ENCODE data around the gene NDOR1.

Gene NDOR1

DNA sequence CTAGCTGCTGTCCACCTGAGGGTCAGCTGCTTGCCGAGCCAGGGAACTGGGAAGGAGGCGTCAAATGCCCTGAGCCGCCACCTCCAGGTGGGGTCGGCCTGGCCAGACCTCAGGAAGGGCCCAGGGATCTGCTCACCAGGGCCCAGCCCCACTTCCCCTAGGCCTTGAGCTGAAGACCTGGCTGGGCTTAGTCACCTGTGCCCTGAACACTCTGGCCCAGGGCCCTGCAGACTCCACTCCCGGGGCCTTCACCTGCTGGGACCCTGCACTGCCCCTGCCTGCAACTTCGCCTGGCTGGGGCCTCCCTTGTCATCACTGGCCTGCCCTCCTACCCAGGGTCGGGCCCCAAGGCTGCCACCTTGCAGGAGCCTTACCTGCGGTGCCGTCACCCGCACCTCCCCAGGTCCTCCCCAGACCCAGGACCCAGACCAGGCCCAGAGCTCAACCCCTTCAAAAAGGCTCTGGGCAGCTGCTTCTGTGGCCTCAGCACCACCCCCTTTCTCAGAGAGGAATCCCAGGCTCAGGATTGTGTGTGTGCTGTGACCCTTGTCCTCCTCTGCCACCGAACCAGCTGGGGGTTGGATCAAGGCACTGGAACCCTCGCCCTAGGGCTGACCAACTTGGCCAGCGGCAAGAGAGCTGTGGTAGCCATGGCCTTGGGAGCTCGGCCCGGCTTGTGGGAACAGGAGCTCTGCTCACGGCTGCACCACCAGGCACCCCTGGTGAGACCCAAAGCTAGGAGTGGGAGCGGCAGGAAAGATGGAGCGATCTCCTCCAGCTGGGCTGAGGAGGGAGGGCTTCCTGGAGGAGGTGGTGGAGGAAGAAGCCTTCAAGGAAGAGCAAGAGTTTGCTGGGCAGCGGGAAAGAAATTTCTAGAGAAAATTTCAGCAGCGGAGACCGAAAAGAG is 48.5 kb downstream of the NDOR1 start:
- 96% methylated on average over 20 of the region's 21 CpGs for WGBS (ENCODE audit: insufficient coverage)
- Histone ChIP-seq H3K4me1 (ENCODE audit: control extremely low read depth in 1 of 4, control insufficient read depth in 4 of 4, insufficient read depth in 4 of 4, low read length in 3 of 4) (peaks cover 0 to 27% (median 25%) of the 10 kb centered on the region in 4 experiments), H3K4me3 (ENCODE audit: control insufficient read depth in 1 of 7, extremely low read depth in 1 of 7, insufficient read depth in 4 of 7, low read depth in 2 of 7, low read length in 6 of 7) (peak overlapping the region in 6 of 7 experiments; percentile 82 to 94 (median 89)), H3K9me3 (ENCODE audit: control extremely low read depth in 1 of 5, control insufficient read depth in 4 of 5, insufficient read depth in 2 of 5, low read depth in 1 of 5, low read length in 4 of 5) (no peaks in the 10 kb centered on the region), H3K36me3 (ENCODE audit: control insufficient read depth in 4 of 4, insufficient read depth in 4 of 4, low read length in 3 of 4) (peaks cover 0 to 13% (median 12%) of the 10 kb centered on the region in 4 experiments), H3K27me3 (replicated peaks in 2 of 5; ENCODE audit: control insufficient read depth in 4 of 5, insufficient read depth in 5 of 5, low read length in 4 of 5) (no peaks in the 10 kb centered on the region), H3K27ac (ENCODE audit: insufficient read depth in 1 of 2, low read depth in 1 of 2, low read length in 2 of 2, poor library complexity in 1 of 2, severe bottlenecking in 2 of 2) (peak overlapping the region in 1 of 2 experiments; percentile 68)
- DNase-seq = no peak
- CTCF ChIA-PET = interaction anchor here (1.0 to 2.5 kb wide), 4 partner anchors 9 to 12 kb away, joined by 3 to 10 read pairs (median 6); no protein-coding TSS in a partner anchor
- POLR2A ChIA-PET = interaction anchor here (2.5 to 2.7 kb wide), 2 partner anchors 9 to 14 kb away, joined by 8 to 14 read pairs; partner anchors contain the start of gene TUBB4B

DNA sequence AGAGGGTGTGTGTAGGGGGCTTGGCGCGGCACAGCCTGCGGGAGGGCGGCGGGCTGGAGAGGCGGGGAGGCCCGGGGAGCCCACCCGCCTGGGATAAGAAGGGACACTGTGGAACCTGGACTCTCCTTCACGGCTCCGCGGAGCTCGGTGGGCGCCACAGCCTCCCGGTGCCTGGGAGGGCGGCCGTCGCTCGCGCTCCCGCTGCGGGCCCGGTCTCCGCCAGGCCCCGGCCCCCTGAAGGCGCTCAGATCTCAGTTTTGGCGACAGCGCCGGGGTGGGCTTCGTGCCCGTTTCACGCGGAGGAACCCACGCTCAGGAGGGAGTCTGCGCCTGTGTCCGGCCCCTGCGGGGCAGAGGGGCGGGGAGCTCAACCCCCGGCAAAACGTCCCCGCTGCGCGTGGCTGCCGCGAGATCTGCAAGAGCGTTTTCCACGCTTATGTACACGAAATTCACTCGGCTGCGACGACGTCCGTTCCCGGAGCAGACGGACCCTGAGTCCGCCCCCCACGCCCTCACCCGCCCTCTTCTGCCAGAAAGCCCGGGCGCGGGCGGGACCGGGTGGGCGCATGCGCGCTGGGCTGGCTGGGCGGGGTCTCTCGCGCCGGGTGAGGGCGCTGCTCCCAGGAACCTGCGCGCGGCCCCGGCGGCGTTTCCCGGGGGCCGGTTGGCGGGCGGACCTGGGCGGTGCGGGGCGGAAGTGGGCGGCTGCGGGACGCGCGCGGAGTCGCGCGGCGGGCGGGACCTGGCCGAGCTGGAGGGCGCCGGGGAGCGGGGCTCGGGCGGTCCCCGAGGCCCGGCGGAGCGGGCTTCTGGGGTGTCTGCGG is 49.3 kb downstream of the NDOR1 start, which contains the start of gene NELFB:
Gene NELFB (plus strand): TSS at position 704 of the 824 bp plus-strand sequence.
- H3K9me3 ChIP-seq (ENCODE audit: control extremely low read depth in 1 of 5, control insufficient read depth in 4 of 5, insufficient read depth in 2 of 5, low read depth in 1 of 5, low read length in 4 of 5) = no peaks in the 10 kb centered on the region
- H3K27ac ChIP-seq (ENCODE audit: insufficient read depth in 1 of 2, low read depth in 1 of 2, low read length in 2 of 2, poor library complexity in 1 of 2, severe bottlenecking in 2 of 2) = peak within 1 kb of the TSS; percentile 15 to 76
- no peaks in the 10 kb centered on the region for H3K27me3 ChIP-seq (replicated peaks in 2 of 5; ENCODE audit: control insufficient read depth in 4 of 5, insufficient read depth in 5 of 5, low read length in 4 of 5)
- peak within 1 kb of the TSS; percentile 72 to 94 (median 88) for H3K4me3 ChIP-seq (ENCODE audit: control insufficient read depth in 1 of 7, extremely low read depth in 1 of 7, insufficient read depth in 4 of 7, low read depth in 2 of 7, low read length in 6 of 7)
- ChIA-PET CTCF (interaction anchor here (1.2 to 3.1 kb wide), 4 partner anchors 10 to 12 kb away, joined by 3 to 12 read pairs (median 9); no protein-coding TSS in a partner anchor), POLR2A (interaction anchor here (1.8 to 2.7 kb wide), 3 partner anchors 10 to 15 kb away, joined by 6 to 14 read pairs (median 8); partner anchors contain the start of gene TUBB4B)
- WGBS (ENCODE audit: insufficient coverage) = 4% methylated on average over 89 of the region's 105 CpGs
- H3K4me1 ChIP-seq (ENCODE audit: control extremely low read depth in 1 of 4, control insufficient read depth in 4 of 4, insufficient read depth in 4 of 4, low read length in 3 of 4) = peaks cover 0 to 27% (median 25%) of the 10 kb centered on the region in 4 experiments
- peak; percentile 81 to 84 (median 83) for DNase-seq
- H3K36me3 ChIP-seq (ENCODE audit: control insufficient read depth in 4 of 4, insufficient read depth in 4 of 4, low read length in 3 of 4) = peaks cover 3 to 17% (median 14%) of the 10 kb centered on the region in 4 experiments

DNA sequence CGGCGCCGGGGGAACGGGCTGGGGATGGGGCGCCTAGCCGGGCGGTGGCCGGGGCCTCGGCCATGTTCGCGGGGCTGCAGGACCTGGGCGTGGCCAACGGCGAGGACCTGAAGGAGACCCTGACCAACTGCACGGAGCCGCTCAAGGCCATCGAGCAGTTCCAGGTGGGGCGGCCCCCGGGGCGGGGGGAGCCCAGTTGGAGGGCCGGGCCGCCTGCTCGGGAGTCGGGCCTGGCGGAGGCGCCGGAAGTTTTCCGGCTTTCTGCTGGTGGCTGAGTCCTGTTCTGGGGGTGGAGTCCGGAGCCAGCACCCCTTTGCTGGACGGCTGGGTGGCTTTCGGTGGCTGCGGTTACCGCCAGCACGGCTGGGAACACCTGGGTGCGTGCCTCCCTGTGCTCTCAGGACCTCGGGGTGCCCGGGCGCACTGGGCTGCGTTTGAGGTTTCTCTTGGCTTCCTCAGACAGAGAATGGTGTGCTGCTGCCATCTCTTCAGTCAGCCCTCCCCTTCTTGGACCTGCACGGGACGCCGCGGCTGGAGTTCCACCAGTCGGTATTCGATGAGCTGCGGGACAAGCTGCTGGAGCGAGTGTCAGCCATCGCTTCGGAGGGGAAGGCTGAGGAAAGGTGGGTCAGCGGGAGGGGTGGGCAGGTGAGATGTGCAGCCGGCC is 50.1 kb downstream of the NDOR1 start:
- Histone ChIP-seq H3K27ac (ENCODE audit: insufficient read depth in 1 of 2, low read depth in 1 of 2, low read length in 2 of 2, poor library complexity in 1 of 2, severe bottlenecking in 2 of 2) (peak overlapping the region; percentile 15 to 76), H3K4me3 (ENCODE audit: control insufficient read depth in 1 of 7, extremely low read depth in 1 of 7, insufficient read depth in 4 of 7, low read depth in 2 of 7, low read length in 6 of 7) (peak overlapping the region; percentile 72 to 94 (median 88)), H3K4me1 (ENCODE audit: control extremely low read depth in 1 of 4, control insufficient read depth in 4 of 4, insufficient read depth in 4 of 4, low read length in 3 of 4) (peaks cover 0 to 27% (median 25%) of the 10 kb centered on the region in 4 experiments), H3K27me3 (replicated peaks in 2 of 5; ENCODE audit: control insufficient read depth in 4 of 5, insufficient read depth in 5 of 5, low read length in 4 of 5) (no peaks in the 10 kb centered on the region), H3K36me3 (ENCODE audit: control insufficient read depth in 4 of 4, insufficient read depth in 4 of 4, low read length in 3 of 4) (peaks cover 3 to 17% (median 14%) of the 10 kb centered on the region in 4 experiments), H3K9me3 (ENCODE audit: control extremely low read depth in 1 of 5, control insufficient read depth in 4 of 5, insufficient read depth in 2 of 5, low read depth in 1 of 5, low read length in 4 of 5) (no peaks in the 10 kb centered on the region)
- POLR2A ChIA-PET = interaction anchor here (1.8 to 2.7 kb wide), 3 partner anchors 11 to 15 kb away, joined by 6 to 14 read pairs (median 8); partner anchors contain the start of gene TUBB4B
- DNase-seq = peak in 1 of 3 donors; percentile 40
- 2% methylated on average over 43 of the region's 51 CpGs for WGBS (ENCODE audit: insufficient coverage)
- CTCF ChIA-PET = interaction anchor here (1.1 to 3.1 kb wide), 6 partner anchors 11 to 28 kb away, joined by 3 to 12 read pairs (median 6); partner anchors contain the start of gene RNF224

DNA sequence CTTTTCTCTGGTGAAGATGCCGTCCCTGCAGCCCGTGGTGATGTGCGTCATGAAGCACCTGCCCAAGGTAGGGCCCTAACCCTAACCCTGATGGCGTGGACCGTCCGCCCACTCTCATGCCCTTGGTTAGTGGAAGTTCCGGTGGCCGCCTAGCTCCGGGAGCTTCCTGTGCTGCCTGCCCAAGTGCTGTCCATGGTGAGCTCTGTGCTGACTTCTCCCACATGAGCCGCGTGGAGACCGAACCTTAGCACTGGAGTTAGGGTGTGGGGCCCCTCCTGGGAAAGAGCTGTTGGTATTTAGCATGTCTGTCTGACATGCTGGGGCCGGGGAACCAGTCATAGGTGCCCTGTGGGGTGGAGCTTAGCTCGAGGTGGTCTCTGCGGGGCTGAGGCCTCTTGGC is 50.9 kb downstream of the NDOR1 start:
- CTCF ChIA-PET = interaction anchor here (0.8 to 3.1 kb wide), 6 partner anchors 10 to 29 kb away, joined by 3 to 12 read pairs (median 4); partner anchors contain the start of gene RNF224
- Histone ChIP-seq H3K4me1 (ENCODE audit: control extremely low read depth in 1 of 4, control insufficient read depth in 4 of 4, insufficient read depth in 4 of 4, low read length in 3 of 4) (peaks cover 0 to 27% (median 25%) of the 10 kb centered on the region in 4 experiments), H3K9me3 (ENCODE audit: control extremely low read depth in 1 of 5, control insufficient read depth in 4 of 5, insufficient read depth in 2 of 5, low read depth in 1 of 5, low read length in 4 of 5) (no peaks in the 10 kb centered on the region), H3K27me3 (replicated peaks in 2 of 5; ENCODE audit: control insufficient read depth in 4 of 5, insufficient read depth in 5 of 5, low read length in 4 of 5) (no peaks in the 10 kb centered on the region), H3K4me3 (ENCODE audit: control insufficient read depth in 1 of 7, extremely low read depth in 1 of 7, insufficient read depth in 4 of 7, low read depth in 2 of 7, low read length in 6 of 7) (peak overlapping the region in 6 of 7 experiments; percentile 72 to 94 (median 89)), H3K27ac (ENCODE audit: insufficient read depth in 1 of 2, low read depth in 1 of 2, low read length in 2 of 2, poor library complexity in 1 of 2, severe bottlenecking in 2 of 2) (peak overlapping the region in 1 of 2 experiments; percentile 76), H3K36me3 (ENCODE audit: control insufficient read depth in 4 of 4, insufficient read depth in 4 of 4, low read length in 3 of 4) (peaks cover 3 to 17% (median 14%) of the 10 kb centered on the region in 4 experiments)
- POLR2A ChIA-PET = interaction anchor here (0.9 to 1.8 kb wide), 2 partner anchors 14 to 15 kb away, joined by 4 to 6 read pairs; partner anchors contain the start of gene TUBB4B
- DNase-seq = no peak
- 91% methylated on average over 15 of the region's 15 CpGs for WGBS (ENCODE audit: insufficient coverage)

DNA sequence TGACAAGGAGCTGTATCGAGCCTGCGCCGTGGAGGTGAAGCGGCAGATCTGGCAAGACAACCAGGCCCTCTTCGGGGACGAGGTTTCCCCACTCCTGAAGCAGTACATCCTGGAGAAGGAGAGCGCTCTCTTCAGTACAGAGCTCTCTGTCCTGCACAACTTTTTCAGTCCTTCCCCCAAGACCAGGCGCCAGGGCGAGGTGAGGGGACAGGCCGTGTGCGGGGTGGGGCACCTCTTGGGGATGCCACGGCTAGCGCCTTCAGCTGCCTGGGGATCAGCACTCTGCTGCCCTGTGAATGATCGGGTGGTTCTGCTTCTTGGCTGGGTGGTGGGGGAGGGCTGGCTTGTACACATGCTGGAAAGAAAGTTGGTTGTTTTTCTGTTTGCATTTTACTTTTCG is 51.4 kb downstream of the NDOR1 start:
- H3K27ac ChIP-seq (ENCODE audit: insufficient read depth in 1 of 2, low read depth in 1 of 2, low read length in 2 of 2, poor library complexity in 1 of 2, severe bottlenecking in 2 of 2) = no peak overlapping the region
- 93% methylated on average over 7 of the region's 15 CpGs for WGBS (ENCODE audit: insufficient coverage)

More for the DNA sequence above, 51.4 kb downstream of the NDOR1 start:
- DNase-seq = no peak
- Histone ChIP-seq H3K4me3 (ENCODE audit: control insufficient read depth in 1 of 7, extremely low read depth in 1 of 7, insufficient read depth in 4 of 7, low read depth in 2 of 7, low read length in 6 of 7) (peak overlapping the region in 2 of 7 experiments; percentile 16 to 90), H3K27me3 (replicated peaks in 2 of 5; ENCODE audit: control insufficient read depth in 4 of 5, insufficient read depth in 5 of 5, low read length in 4 of 5) (no peaks in the 10 kb centered on the region), H3K4me1 (ENCODE audit: control extremely low read depth in 1 of 4, control insufficient read depth in 4 of 4, insufficient read depth in 4 of 4, low read length in 3 of 4) (peaks cover 0 to 27% (median 25%) of the 10 kb centered on the region in 4 experiments), H3K9me3 (ENCODE audit: control extremely low read depth in 1 of 5, control insufficient read depth in 4 of 5, insufficient read depth in 2 of 5, low read depth in 1 of 5, low read length in 4 of 5) (no peaks in the 10 kb centered on the region), H3K36me3 (ENCODE audit: control insufficient read depth in 4 of 4, insufficient read depth in 4 of 4, low read length in 3 of 4) (peaks cover 3 to 20% (median 14%) of the 10 kb centered on the region in 4 experiments)
- ChIA-PET POLR2A (interaction anchor here (0.9 kb wide), 1 partner anchor 16 kb away, joined by 4 read pairs; the partner anchor contains the start of gene TUBB4B), CTCF (interaction anchor here (0.8 to 3.1 kb wide), 6 partner anchors 10 to 29 kb away, joined by 3 to 12 read pairs (median 4); partner anchors contain the start of gene RNF224)

Measured in common myeloid progenitor, CD34-positive (primary cell).